T-cell (primary cell): ENCODE data around the gene RPL18. TPM values are rescaled to one million over a fixed set of nuclear protein-coding genes. Genes with fewer than 3 reads are reported as not detected.
A peak's percentile ranks its signal among the peaks of the same experiment; 100 is the strongest.

ENCODE experiments used
- ATAC-seq, 4 experiments: fragments of 200-7000 bp in 3 of 4; fragments of 150-1000 bp in 1 of 4; cut with Tn5 transposase; replicated peaks in 1 of 4; 1 replicate in 3 of 4; 2 replicates in 1 of 4; pipeline ENCODE4 v1.10.0; 2021; ENCODE audit warnings: moderate library complexity in 3 of 4, mild to moderate bottlenecking in 2 of 4, moderate number of reproducible peaks in 1 of 4
- CTCF ChIA-PET, 2 donors: fragments of 300-600 bp; sonication (Branson Sonifier 250); formaldehyde crosslinking; loops; one replicate each; lab custom pipeline; 2022; ENCODE audit warnings: antibody characterized with exemption in 2 of 2; lab: Charles Lee
- POLR2A ChIA-PET, 2 donors: fragments of 300-600 bp; sonication (Branson Sonifier 250); formaldehyde crosslinking; loops; one replicate each; lab custom pipeline; 2022; ENCODE audit warnings: antibody characterized with exemption in 2 of 2; lab: Charles Lee
- DNase-seq, 35 experiments: peaks; one replicate each; pipeline versions ENCODE4 v3.0.0 to v3.0.0-alpha.2; 2013 to 2023
- H3K27ac ChIP-seq: one replicate; pipeline ENCODE4 v1.5.1; 2013; ENCODE audit warnings: low read length
- H3K27me3 ChIP-seq, 2 experiments: replicated peaks in 1 of 2; 1 replicate in 1 of 2; 2 replicates in 1 of 2; pipeline versions ENCODE4 v1.6.1 to v1.7.0; 2013; ENCODE audit warnings: low read length in 1 of 2, mixed read lengths in 1 of 2; ENCODE audit not compliant: control insufficient read depth in 2 of 2, insufficient read depth in 2 of 2; ENCODE audit errors: extremely low read depth in 1 of 2
- H3K36me3 ChIP-seq, 2 donors: 1 replicate in 1 of 2; 2 replicates in 1 of 2; pipeline versions ENCODE4 v1.6.1 to v1.7.0; 2013; ENCODE audit warnings: low read length in 1 of 2; ENCODE audit not compliant: control insufficient read depth in 2 of 2, insufficient read depth in 1 of 2; ENCODE audit errors: extremely low read depth in 1 of 2
- H3K4me1 ChIP-seq, 2 experiments: 1 replicate in 1 of 2; 2 replicates in 1 of 2; pipeline versions ENCODE4 v1.6.1 to v1.7.0; 2013; ENCODE audit warnings: low read length in 2 of 2, mixed read lengths in 1 of 2; ENCODE audit not compliant: insufficient read depth in 2 of 2, control insufficient read depth in 1 of 2; ENCODE audit errors: extremely low read depth in 1 of 2
- H3K4me3 ChIP-seq, 2 donors: 1 replicate in 1 of 2; 2 replicates in 1 of 2; pipeline versions ENCODE4 v1.5.1 to v1.7.0; 2013; ENCODE audit warnings: mild to moderate bottlenecking in 2 of 2, low read length in 1 of 2, moderate library complexity in 1 of 2; ENCODE audit not compliant: control insufficient read depth in 1 of 2; ENCODE audit errors: extremely low read depth in 1 of 2
- H3K9me3 ChIP-seq: 2 replicates; pipeline ENCODE4 v1.7.0; 2013
- H3K27ac Mint-ChIP-seq, 2 donors: one replicate each; pipeline ENCODE4 v1.8.0; 2020 to 2021; ENCODE audit warnings: mild to moderate bottlenecking in 2 of 2, mixed read lengths in 2 of 2
- H3K27me3 Mint-ChIP-seq, 2 donors: one replicate each; pipeline ENCODE4 v1.8.0; 2021 to 2022; ENCODE audit warnings: mixed read lengths in 2 of 2
- H3K36me3 Mint-ChIP-seq: one replicate; pipeline ENCODE4 v1.8.0; 2021; ENCODE audit warnings: mixed read lengths
- H3K4me1 Mint-ChIP-seq, 3 donors: one replicate each; pipeline ENCODE4 v1.8.0; 2020 to 2022; ENCODE audit warnings: mixed read lengths in 3 of 3, mild to moderate bottlenecking in 1 of 3
- H3K4me3 Mint-ChIP-seq, 3 donors: one replicate each; pipeline ENCODE4 v1.8.0; 2020 to 2022; ENCODE audit warnings: mild to moderate bottlenecking in 3 of 3, mixed read lengths in 3 of 3, moderate library complexity in 3 of 3
- H3K9me3 Mint-ChIP-seq, 3 donors: one replicate each; pipeline ENCODE4 v1.8.0; 2020 to 2022; ENCODE audit warnings: mixed read lengths in 3 of 3
- WGBS: methylation state at CpG from one replicate; pipeline ENCODE4 v1.1.5; 2013; ENCODE audit warnings: missing lambda C conversion rate; ENCODE audit not compliant: insufficient coverage; 5-methylcytosine and 5-hydroxymethylcytosine counted together
- total RNA-seq, 35 experiments: library from RNA in 6 of 35; stranded (reverse) in 6 of 35; fragments of 120-200 nt in 1 of 35; gene quantifications; one replicate each; pipeline versions ENCODE4 v1.2.1 to v1.2.4 and lab custom pipeline; 2013 to 2026

RPL18 gene
- total RNA-seq, 5 donors from 2014 or later (not counting 1 experiment from before 2014, with no cell fraction given), result 2,370 to 2,784 (median 2,662) TPM

DNA sequence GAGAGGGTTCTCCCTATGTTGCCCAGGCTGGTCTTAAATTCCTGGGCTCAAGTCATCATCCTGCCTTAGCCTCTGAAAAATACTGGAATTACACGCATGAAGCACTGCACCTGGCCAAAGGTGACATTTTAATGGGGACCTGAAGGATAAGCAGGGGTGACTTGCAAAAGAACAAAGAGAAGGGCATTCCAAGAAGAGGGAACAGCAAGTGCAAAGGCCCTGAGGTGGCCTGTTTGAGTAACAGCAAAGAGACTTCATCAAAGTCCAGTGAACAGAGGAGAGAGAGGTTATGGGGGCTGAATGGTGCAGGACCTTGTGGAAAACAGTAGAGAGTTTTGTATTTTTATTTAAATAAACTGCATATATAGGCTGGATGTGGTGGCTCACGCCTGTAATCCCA is 22.9 kb upstream of the RPL18 start:
- H3K27ac ChIP-seq, result no peak overlapping the region
- H3K9me3 ChIP-seq, result no peaks in the 10 kb centered on the region
- no peak overlapping the region for H3K27ac Mint-ChIP-seq
- CTCF ChIA-PET, result interaction anchor here in 1 of 2 donors (0.5 to 0.7 kb wide), 4 partner anchors 9 to 428 kb away, joined by 3 to 6 read pairs (median 4); no protein-coding TSS in a partner anchor
- H3K4me1 ChIP-seq, result peaks cover 3 to 49% of the 10 kb centered on the region in 2 experiments
- POLR2A ChIA-PET, result no interaction called here
- peaks cover 0 to 4% of the 10 kb centered on the region in 2 experiments for H3K27me3 ChIP-seq
- WGBS, result 100% methylated on average over 1 of the region's 2 CpGs
- H3K4me3 Mint-ChIP-seq, result no peak overlapping the region
- no peak overlapping the region for H3K4me3 ChIP-seq
- no peaks in the 10 kb centered on the region for H3K27me3 Mint-ChIP-seq
- H3K4me1 Mint-ChIP-seq, result peaks cover 37 to 45% (median 43%) of the 10 kb centered on the region in 3 donors
- H3K36me3 ChIP-seq, result no peaks in the 10 kb centered on the region
- H3K36me3 Mint-ChIP-seq, result no peaks in the 10 kb centered on the region
- ATAC-seq (no peak), DNase-seq (no peak)
- H3K9me3 Mint-ChIP-seq, result no peaks in the 10 kb centered on the region

DNA sequence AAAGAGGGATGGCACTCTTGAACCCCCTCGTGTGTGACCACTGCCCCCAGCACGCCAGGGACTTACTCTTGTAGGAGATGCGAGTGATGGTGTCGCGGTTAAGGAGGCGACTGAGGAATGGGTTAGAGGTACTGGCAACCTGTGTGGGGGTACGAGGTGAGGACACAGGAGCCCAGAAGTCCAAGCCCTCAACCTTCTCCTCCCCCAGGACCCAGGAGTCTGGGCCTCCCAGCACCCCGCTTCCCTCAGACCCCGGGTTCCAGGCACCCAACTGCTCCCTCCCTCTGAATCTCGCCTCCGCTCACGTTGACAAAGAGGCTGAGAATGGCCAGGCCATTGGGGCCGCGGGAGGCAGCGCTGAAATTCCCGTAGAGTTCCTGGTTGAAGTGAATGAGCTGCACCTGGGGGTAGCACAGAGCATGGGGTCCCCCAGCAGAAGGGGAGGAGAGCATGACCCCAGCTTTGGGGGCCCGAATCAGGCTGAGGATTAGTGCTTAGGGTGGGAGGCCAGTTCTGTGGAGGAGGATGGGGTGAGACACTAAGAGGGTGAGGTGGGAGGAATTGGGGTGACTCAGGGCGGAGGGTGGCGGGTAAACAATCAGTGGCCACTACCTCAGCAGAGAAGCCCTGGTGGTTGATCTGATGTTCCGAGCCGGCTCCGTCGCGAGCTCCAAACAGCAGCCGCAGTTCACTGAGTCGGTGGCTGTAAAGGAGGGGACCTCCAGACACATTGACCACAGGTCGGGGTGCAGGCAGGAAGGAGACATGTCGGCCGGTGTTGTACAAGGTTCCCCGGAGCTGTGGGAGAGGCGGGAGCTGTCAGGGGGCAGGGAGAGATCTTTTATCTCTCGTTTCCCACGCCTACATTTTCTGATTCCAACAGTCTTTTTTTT is 20.8 kb upstream of the RPL18 start:
- H3K9me3 Mint-ChIP-seq, result no peaks in the 10 kb centered on the region
- H3K4me3 ChIP-seq, result no peak overlapping the region
- H3K27me3 Mint-ChIP-seq, result no peaks in the 10 kb centered on the region
- DNase-seq (peak in 4 of 35 experiments; percentile 24 to 28 (median 26)), ATAC-seq (no peak)
- peaks cover 35 to 40% (median 36%) of the 10 kb centered on the region in 3 donors for H3K4me1 Mint-ChIP-seq
- peak overlapping the region; percentile 95 for H3K27ac ChIP-seq
- H3K27ac Mint-ChIP-seq, result peak overlapping the region; percentile 98 to 99
- WGBS, result 83% methylated on average over 19 of the region's 33 CpGs
- H3K36me3 ChIP-seq, result no peaks in the 10 kb centered on the region
- H3K27me3 ChIP-seq, result peaks cover 0 to 4% of the 10 kb centered on the region in 2 experiments
- H3K9me3 ChIP-seq, result no peaks in the 10 kb centered on the region
- ChIA-PET CTCF (no interaction called here), POLR2A (no interaction called here)
- H3K4me1 ChIP-seq, result peaks cover 6 to 41% of the 10 kb centered on the region in 2 experiments
- peak overlapping the region; percentile 68 to 99 (median 97) for H3K4me3 Mint-ChIP-seq
- peaks cover 2% of the 10 kb centered on the region for H3K36me3 Mint-ChIP-seq

DNA sequence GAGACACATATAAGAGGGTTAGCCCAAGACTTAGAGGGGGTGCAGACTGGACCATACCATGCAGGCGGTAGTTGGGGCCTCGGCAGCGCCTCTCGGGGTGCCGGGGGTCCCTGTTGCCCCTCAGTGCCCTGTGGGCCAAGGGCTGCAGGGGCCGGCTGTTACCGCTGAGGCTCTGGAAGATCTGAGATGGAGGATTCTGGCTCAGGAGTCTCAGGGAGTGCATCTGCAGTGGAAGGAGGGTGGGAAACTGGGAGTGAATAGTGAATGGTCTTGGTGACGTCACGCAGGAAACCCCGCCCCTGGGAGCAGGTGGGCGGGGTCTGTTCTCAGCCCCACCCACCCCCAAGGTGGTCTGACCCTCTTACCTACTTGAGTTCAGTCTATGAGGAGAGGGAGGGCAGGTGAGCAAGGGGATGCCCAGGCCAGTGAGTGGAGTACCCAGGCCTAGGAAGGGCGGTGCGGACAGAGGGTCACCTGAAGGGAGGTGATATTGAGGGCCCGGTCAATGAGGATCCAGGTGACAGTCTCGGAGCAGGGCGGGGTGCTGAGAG is 19.9 kb upstream of the RPL18 start:
- CTCF ChIA-PET, result interaction anchor here in 1 of 2 donors (1.0 kb wide), 1 partner anchor 332 kb away, joined by 3 read pairs; no protein-coding TSS in a partner anchor

DNA sequence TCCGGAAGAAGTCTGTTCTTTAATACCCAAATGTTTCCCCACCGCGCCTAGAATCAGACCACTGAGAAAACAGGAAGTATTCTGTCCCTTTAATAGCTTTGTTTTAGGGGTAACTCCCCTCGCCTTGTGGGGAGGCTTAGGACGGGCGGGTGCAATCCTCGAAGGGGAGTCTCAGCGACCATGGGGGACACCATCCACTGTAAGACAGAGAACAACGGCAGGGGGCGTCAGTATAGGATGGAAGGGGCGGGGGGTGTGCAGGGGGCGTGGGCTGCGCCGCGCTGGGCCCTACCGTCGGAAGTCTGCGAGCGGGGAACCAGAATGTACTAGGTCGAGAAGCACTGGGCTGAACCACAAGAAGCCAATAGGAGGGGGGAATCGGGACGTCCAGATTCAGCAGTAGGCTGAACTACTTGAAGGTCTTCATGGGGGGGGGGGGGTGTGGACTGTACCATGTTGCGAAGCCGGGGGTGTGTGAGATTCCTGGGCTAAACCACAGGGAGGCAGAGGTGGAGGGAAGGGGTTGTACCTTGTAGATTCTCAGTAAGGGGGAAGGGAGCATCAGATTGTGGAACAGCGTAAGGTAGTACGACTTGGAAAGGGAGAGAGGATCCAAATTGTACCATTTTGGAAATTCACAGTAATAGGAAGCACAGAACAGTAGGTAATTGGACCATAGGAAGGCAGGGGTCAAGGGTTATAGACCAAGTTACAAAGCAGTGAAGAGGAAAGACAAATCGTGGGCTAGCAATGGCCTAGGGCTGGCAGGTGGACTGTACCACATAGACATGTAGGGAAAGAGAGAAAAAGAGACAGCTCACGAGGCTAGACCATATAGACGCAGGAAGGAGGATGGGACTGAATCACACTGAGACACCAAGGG is 19.2 kb upstream of the RPL18 start:
- Mint-ChIP-seq H3K27ac (peak overlapping the region; percentile 98 to 99), H3K36me3 (peaks cover 2% of the 10 kb centered on the region), H3K9me3 (no peaks in the 10 kb centered on the region), H3K4me3 (peak overlapping the region; percentile 97 to 99 (median 99)), H3K4me1 (peaks cover 41 to 47% (median 42%) of the 10 kb centered on the region in 3 donors), H3K27me3 (no peaks in the 10 kb centered on the region)
- DNase-seq, result peak; percentile 70 to 94 (median 84)
- Histone ChIP-seq H3K36me3 (peaks cover 0 to 4% of the 10 kb centered on the region in 2 donors), H3K4me1 (peaks cover 16 to 49% of the 10 kb centered on the region in 2 experiments), H3K9me3 (no peaks in the 10 kb centered on the region), H3K27me3 (peaks cover 0 to 4% of the 10 kb centered on the region in 2 experiments), H3K4me3 (peak overlapping the region; percentile 46 to 97), H3K27ac (peak overlapping the region; percentile 95)
- ATAC-seq, result peak; percentile 38 to 45 (median 42)
- CTCF ChIA-PET, result interaction anchor here (0.6 to 1.0 kb wide), 5 partner anchors 19 to 1870 kb away, joined by 3 to 6 read pairs (median 3); partner anchors contain the start of gene SPHK2 (in 1 of the 2)
- WGBS, result 2% methylated on average over 20 of the region's 29 CpGs
- POLR2A ChIA-PET, result interaction anchor here (0.6 kb wide), 2 partner anchors 15 to 334 kb away, joined by 3 read pairs; no protein-coding TSS in a partner anchor

More for the DNA sequence above, 19.9 kb upstream of the RPL18 start:
- Mint-ChIP-seq H3K9me3 (no peaks in the 10 kb centered on the region), H3K4me3 (peak overlapping the region; percentile 97 to 99 (median 99)), H3K27ac (peak overlapping the region; percentile 98 to 99), H3K4me1 (peaks cover 36 to 40% (median 37%) of the 10 kb centered on the region in 3 donors), H3K36me3 (peaks cover 2% of the 10 kb centered on the region), H3K27me3 (no peaks in the 10 kb centered on the region)
- Histone ChIP-seq H3K27ac (peak overlapping the region; percentile 95), H3K4me3 (peak overlapping the region in 1 of 2 donors; percentile 97), H3K36me3 (no peaks in the 10 kb centered on the region), H3K27me3 (peaks cover 0 to 4% of the 10 kb centered on the region in 2 experiments), H3K9me3 (no peaks in the 10 kb centered on the region), H3K4me1 (peaks cover 11 to 42% of the 10 kb centered on the region in 2 experiments)
- ATAC-seq (no peak), DNase-seq (peak in 1 of 35 experiments; percentile 48)
- WGBS, result 96% methylated on average over 12 of the region's 16 CpGs
- POLR2A ChIA-PET, result no interaction called here

DNA sequence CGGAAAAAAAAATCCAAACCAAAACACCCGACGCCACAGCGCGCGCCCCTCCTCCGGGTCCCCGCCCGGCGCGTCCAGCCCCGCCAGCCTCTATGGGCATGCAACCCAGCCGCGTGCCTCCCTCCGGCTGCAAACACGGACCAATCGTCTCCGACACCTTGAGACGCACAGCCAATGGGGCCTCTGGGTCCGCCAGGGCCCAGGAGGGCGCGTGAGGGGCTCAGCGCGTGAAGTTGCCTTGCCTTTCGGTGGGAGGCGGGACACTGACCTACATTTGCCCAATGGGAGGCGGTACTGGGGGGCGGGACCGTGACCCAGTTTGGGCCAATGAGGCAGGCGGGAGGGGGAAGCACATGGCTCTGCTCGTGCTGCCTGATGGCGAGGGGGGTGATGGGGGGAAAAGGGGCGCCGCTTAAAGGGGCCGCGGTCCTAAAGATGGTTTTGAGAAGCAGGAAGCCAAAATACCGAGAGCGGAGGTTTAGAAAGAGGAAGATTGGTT is 18.5 kb upstream of the RPL18 start:
- ATAC-seq, result peak; percentile 76 to 80 (median 78)
- CTCF ChIA-PET, result interaction anchor here (0.6 to 1.0 kb wide), 6 partner anchors 18 to 1869 kb away, joined by 3 to 6 read pairs (median 3); partner anchors contain the start of genes RUVBL2 (in 1 of the 2) and SPHK2 (in 1 of the 2)
- peak overlapping the region; percentile 46 to 97 for H3K4me3 ChIP-seq
- POLR2A ChIA-PET, result interaction anchor here (0.6 kb wide), 2 partner anchors 14 to 335 kb away, joined by 3 read pairs; no protein-coding TSS in a partner anchor
- peaks cover 0 to 11% of the 10 kb centered on the region in 2 donors for H3K36me3 ChIP-seq
- H3K27me3 Mint-ChIP-seq, result no peaks in the 10 kb centered on the region
- H3K9me3 ChIP-seq, result no peaks in the 10 kb centered on the region
- peaks cover 0 to 4% of the 10 kb centered on the region in 2 experiments for H3K27me3 ChIP-seq
- H3K27ac ChIP-seq, result peak overlapping the region; percentile 95
- H3K36me3 Mint-ChIP-seq, result peaks cover 3% of the 10 kb centered on the region
- H3K4me1 ChIP-seq, result peaks cover 16 to 56% of the 10 kb centered on the region in 2 experiments
- DNase-seq, result peak; percentile 99 to 100 (median 100)
- peaks cover 42 to 52% (median 45%) of the 10 kb centered on the region in 3 donors for H3K4me1 Mint-ChIP-seq
- no peaks in the 10 kb centered on the region for H3K9me3 Mint-ChIP-seq
- H3K27ac Mint-ChIP-seq, result peak overlapping the region; percentile 98 to 99
- WGBS, result under 1% methylated on average over 26 of the region's 38 CpGs
- peak overlapping the region; percentile 97 to 99 (median 99) for H3K4me3 Mint-ChIP-seq
